ENCODE data around the gene ABCC5.
"Not testable (repeated sequence)": the region's sequence is repeated elsewhere in the genome, so short reads cannot be mapped to it uniquely, and the experiment has no call there.

ABCC5 gene

DNA sequence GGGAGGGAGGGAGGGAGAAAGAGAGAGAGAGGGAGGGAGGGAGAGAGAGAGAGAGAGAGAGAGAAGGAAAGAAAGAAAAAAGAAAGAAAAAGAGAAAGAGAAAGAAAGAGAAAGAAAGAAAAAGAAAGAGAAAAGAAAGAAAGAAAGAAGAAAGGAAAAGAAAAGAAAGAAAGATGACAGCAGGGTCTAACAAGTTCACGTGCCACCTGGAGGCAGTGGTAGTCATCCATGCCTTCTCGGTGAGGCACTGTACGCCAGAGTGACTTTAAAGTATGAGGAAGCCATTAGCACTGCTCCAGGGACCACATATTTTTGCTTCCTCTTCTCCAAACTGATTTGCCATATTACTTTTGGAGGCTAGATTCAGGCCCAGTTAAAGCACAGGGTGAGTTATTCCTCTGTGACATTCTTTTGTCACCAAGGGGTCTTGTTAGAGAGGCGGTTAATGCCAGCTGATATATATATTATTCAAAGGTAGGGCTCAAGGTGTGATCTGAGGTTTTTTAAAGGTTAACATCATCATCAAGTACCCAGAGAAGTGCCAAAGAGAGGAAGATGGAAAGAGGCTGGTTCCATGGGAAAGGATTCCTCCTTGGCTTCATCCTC, 13.6 kb upstream of the ABCC5 start, which contains the start of gene HTR3D:
TSS of gene HTR3D (plus strand) at position 556 of the 606 bp plus-strand sequence. CDS start at position 556, 0 bp downstream.
- TF ChIP-seq, protein P1, sequence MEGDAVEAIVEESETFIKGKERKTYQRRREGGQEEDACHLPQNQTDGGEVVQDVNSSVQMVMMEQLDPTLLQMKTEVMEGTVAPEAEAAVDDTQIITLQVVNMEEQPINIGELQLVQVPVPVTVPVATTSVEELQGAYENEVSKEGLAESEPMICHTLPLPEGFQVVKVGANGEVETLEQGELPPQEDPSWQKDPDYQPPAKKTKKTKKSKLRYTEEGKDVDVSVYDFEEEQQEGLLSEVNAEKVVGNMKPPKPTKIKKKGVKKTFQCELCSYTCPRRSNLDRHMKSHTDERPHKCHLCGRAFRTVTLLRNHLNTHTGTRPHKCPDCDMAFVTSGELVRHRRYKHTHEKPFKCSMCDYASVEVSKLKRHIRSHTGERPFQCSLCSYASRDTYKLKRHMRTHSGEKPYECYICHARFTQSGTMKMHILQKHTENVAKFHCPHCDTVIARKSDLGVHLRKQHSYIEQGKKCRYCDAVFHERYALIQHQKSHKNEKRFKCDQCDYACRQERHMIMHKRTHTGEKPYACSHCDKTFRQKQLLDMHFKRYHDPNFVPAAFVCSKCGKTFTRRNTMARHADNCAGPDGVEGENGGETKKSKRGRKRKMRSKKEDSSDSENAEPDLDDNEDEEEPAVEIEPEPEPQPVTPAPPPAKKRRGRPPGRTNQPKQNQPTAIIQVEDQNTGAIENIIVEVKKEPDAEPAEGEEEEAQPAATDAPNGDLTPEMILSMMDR (IDR thresholded peaks at IDR 0.05; ENCODE audit: low read depth, low read length), result no peak
- H3K4me3 ChIP-seq (replicated peaks in 1 of 2; ENCODE audit: low read depth in 2 of 2, low read length in 2 of 2), result no peak within 1 kb of the TSS
- DNase-seq (ENCODE audit: low read depth in 2 of 2), result no peak

DNA sequence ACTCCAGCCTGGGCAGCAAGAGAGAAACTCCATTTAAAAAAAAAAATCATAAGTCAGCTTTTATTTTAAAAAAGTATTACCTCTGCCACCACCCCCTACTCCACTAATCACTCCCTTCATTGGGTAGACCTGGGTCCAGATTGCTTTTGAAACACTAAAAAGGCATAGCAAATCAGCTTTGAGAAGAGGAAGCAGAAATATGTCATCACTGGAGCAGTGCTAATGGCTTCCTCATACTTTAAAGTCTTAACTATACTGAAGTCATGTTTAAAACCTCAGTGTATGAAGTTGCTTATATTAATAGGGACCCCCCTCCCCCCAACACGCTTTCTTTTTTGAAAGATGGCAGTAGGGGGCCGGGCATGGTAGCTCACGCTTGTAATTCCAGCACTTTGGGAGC, 12.9 kb upstream of the ABCC5 start:
- TF ChIP-seq, protein P1 (IDR thresholded peaks at IDR 0.05; ENCODE audit: low read depth, low read length), result no peak
- H3K4me3 ChIP-seq (replicated peaks in 1 of 2; ENCODE audit: low read depth in 2 of 2, low read length in 2 of 2), result no peak overlapping the region
- no peak for DNase-seq (ENCODE audit: low read depth in 2 of 2)

DNA sequence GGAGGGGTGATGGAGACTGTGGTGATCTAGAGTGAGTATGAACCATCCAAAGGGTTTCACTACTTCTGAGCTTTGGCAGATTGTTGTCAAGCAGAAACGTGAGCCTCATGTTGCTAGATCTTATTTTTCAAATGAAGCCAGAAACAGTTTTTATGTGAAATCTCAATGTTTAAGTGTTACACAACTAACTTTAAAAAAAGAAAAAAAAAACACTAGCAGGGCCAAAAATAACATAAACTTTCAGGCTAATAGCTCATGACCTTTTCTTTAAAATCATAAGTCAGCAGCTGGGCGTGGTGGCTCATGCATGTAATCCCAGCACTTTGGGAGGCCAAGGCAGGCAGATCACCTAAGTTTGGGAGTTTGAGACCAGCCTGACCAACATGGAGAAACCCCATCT, 11.8 kb upstream of the ABCC5 start:
- no peak overlapping the region for H3K4me3 ChIP-seq (replicated peaks in 1 of 2; ENCODE audit: low read depth in 2 of 2, low read length in 2 of 2)
- TF ChIP-seq, protein P1 (IDR thresholded peaks at IDR 0.05; ENCODE audit: low read depth, low read length), result no peak
- DNase-seq (ENCODE audit: low read depth in 2 of 2), result peak; percentile 27 to 38

DNA sequence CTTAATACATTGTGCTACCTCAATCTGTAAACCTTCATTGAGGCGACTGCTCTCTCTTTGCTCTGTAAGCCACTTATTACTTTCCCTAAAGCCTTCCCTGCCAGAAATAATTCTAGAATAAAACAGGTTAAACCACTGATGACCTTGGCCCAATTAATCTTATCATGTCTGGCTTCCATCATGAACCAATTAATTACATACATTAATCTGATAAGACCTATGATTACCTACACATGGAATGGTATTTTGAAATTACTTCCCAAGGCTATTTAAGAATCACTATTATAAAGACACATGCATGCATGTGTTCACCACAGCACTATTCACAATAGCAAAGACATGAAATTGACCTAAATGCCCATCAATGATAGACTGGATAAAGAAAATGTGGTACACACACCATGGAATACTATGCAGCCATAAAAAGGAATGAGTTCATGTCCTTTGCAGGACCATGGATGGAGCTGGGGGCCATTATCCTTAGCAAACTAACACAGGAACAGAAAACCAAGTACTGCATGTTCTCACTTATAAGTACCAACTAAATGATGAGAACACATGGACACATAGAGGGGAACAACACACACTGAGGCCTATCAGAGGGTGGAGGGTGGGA, 10.7 kb upstream of the ABCC5 start:
- DNase-seq (ENCODE audit: low read depth in 2 of 2); H3K4me3 ChIP-seq (replicated peaks in 1 of 2; ENCODE audit: low read depth in 2 of 2, low read length in 2 of 2): not testable (repeated sequence)

DNA sequence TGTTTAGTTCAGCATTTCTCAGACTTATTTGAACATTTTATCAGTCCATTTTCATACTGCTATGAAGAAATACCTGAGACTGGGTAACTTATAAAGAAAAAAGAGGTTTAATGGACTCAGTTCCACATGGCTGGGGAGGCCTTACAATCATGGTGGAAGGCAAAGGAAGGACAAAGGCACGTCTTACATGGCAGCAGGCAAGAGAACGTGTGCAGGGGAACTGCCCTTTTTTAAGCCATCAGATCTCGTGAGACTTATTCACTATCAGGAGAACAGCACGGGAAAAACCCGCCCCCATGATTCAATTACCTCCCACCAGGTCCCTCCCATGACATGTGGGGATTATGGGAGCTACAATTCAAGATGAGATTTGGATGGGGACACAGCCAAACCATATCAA, 7.6 kb upstream of the ABCC5 start:
- not testable (repeated sequence) for H3K4me3 ChIP-seq (replicated peaks in 1 of 2; ENCODE audit: low read depth in 2 of 2, low read length in 2 of 2); DNase-seq (ENCODE audit: low read depth in 2 of 2)

DNA sequence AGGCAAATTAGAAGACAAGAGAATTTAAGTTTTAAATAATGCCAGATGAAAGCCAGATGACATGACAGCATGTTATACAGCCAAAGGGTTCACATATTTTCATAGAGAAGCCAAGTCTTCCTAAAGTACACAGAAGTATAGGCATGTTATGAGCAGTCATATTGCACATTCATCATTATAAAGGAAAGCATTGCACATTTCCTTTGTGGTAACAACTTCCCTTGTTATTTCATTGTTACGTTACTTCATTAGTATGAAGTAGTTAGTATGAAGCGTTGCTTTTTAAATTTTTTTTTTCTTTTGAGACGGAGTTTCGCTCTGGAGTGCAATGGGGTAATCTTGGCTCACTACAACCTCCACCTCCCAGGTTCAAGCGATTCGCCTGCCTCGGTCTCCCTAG, 4.6 kb upstream of the ABCC5 start:
- H3K4me3 ChIP-seq (replicated peaks in 1 of 2; ENCODE audit: low read depth in 2 of 2, low read length in 2 of 2), result no peak overlapping the region
- TF ChIP-seq, protein P1 (IDR thresholded peaks at IDR 0.05; ENCODE audit: low read depth, low read length), result no peak
- no peak for DNase-seq (ENCODE audit: low read depth in 2 of 2)

DNA sequence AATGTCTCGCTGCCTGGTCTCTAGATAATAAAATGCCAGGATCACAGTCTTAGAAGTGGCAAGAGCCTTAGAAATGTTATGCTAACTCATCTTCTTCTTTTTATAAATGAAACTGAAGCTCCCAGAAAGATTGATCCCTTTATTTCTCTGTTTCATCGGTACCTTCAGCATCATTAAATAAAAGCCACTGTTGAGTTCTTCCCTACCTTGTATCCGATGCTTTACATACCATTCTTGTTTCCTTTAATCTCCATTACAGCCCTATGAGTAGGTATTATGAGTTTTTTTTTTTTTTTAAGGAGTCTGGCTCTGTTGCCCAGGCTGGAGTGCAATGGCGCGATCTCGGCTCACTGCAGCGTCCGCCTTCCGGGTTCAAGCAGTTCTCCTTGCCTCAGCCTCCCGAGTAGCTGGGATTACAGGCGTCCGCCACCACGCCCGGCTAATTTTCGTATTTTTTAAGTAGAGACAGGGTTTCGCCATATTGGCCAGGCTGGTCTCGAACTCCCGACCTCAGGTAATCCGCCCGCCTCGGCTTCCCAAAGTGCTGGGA, 815 bp upstream of the ABCC5 start:
- DNase-seq (ENCODE audit: low read depth in 2 of 2), result no peak
- TF ChIP-seq, protein P1 (IDR thresholded peaks at IDR 0.05; ENCODE audit: low read depth, low read length), result no peak
- H3K4me3 ChIP-seq (replicated peaks in 1 of 2; ENCODE audit: low read depth in 2 of 2, low read length in 2 of 2), result peak overlapping the region; percentile 82 to 100
